Measurements from ENCODE around the gene OR10H1. TPM values are rescaled to one million over a fixed set of nuclear protein-coding genes. Genes with fewer than 3 reads are reported as not detected.
A peak's percentile ranks its signal among the peaks of the same experiment; 100 is the strongest.
"Not testable (repeated sequence)": the region's sequence is repeated elsewhere in the genome, so short reads cannot be mapped to it uniquely, and the experiment has no call there.

The OR10H1 gene
- total and polyA plus RNA-seq, 9 of the 15 experiments (the other 6 are each of a cell fraction or from before 2014, with no cell fraction given), result not detected

- TF ChIP-seq, protein P1, sequence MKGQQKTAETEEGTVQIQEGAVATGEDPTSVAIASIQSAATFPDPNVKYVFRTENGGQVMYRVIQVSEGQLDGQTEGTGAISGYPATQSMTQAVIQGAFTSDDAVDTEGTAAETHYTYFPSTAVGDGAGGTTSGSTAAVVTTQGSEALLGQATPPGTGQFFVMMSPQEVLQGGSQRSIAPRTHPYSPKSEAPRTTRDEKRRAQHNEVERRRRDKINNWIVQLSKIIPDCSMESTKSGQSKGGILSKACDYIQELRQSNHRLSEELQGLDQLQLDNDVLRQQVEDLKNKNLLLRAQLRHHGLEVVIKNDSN (CRISPR knock-in tag; IDR thresholded peaks at IDR 0.05), result 0 out of 2 replicates have a peak, but pooled peaks have one; percentile 25
- TF ChIP-seq ZNF197 (CRISPR knock-in tag; IDR thresholded peaks at IDR 0.05; ENCODE audit: low read depth), result 0 out of 2 replicates have a peak, but pooled peaks have one; percentile 38
- TF ChIP-seq, protein P2, sequence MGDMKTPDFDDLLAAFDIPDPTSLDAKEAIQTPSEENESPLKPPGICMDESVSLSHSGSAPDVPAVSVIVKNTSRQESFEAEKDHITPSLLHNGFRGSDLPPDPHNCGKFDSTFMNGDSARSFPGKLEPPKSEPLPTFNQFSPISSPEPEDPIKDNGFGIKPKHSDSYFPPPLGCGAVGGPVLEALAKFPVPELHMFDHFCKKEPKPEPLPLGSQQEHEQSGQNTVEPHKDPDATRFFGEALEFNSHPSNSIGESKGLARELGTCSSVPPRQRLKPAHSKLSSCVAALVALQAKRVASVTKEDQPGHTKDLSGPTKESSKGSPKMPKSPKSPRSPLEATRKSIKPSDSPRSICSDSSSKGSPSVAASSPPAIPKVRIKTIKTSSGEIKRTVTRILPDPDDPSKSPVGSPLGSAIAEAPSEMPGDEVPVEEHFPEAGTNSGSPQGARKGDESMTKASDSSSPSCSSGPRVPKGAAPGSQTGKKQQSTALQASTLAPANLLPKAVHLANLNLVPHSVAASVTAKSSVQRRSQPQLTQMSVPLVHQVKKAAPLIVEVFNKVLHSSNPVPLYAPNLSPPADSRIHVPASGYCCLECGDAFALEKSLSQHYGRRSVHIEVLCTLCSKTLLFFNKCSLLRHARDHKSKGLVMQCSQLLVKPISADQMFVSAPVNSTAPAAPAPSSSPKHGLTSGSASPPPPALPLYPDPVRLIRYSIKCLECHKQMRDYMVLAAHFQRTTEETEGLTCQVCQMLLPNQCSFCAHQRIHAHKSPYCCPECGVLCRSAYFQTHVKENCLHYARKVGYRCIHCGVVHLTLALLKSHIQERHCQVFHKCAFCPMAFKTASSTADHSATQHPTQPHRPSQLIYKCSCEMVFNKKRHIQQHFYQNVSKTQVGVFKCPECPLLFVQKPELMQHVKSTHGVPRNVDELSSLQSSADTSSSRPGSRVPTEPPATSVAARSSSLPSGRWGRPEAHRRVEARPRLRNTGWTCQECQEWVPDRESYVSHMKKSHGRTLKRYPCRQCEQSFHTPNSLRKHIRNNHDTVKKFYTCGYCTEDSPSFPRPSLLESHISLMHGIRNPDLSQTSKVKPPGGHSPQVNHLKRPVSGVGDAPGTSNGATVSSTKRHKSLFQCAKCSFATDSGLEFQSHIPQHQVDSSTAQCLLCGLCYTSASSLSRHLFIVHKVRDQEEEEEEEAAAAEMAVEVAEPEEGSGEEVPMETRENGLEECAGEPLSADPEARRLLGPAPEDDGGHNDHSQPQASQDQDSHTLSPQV (IDR thresholded peaks at IDR 0.05), result peak; percentile 59
- TF ChIP-seq BRD9 (IDR thresholded peaks at IDR 0.05; ENCODE audit: low read depth, partially characterized antibody), result peak; percentile 56
- TF ChIP-seq HLTF (IDR thresholded peaks at IDR 0.05), result peak; percentile 38; the same call in 1 of the 2 replicates
- TF ChIP-seq ZNF766 (CRISPR knock-in tag; conservative IDR thresholded peaks at IDR 0.05), result peak; percentile 61; the same call in 1 of the 2 replicates
- TF ChIP-seq SRF (CRISPR knock-in tag; IDR thresholded peaks at IDR 0.05), result 0 out of 4 replicates have a peak, but pooled peaks of 1 of the 2 experiments have one; percentile 17
- TF ChIP-seq ZNF584 (CRISPR knock-in tag; IDR thresholded peaks at IDR 0.05; ENCODE audit: low read depth), result 0 out of 2 replicates have a peak, but pooled peaks have one; percentile 12
- TF ChIP-seq ZEB2 (IDR thresholded peaks at IDR 0.05), result peak; percentile 90
- peak; percentile 68 for TF ChIP-seq MEIS2 (IDR thresholded peaks at IDR 0.05; ENCODE audit: partially characterized antibody)
- TF ChIP-seq NBN (IDR thresholded peaks at IDR 0.05; ENCODE audit: low read depth), result 0 out of 2 replicates have a peak, but pooled peaks have one; percentile 17
- 0 out of 2 replicates have a peak, but pooled peaks have one; percentile 10 for TF ChIP-seq TAF7 (tag; IDR thresholded peaks at IDR 0.05)
- TF ChIP-seq HDGF (IDR thresholded peaks at IDR 0.05), result peak; percentile 97
- TF ChIP-seq BHLHE40 (IDR thresholded peaks at IDR 0.05; ENCODE audit: low read length), result 0 out of 2 replicates have a peak, but pooled peaks have one; percentile 29
- TF ChIP-seq, protein P3, sequence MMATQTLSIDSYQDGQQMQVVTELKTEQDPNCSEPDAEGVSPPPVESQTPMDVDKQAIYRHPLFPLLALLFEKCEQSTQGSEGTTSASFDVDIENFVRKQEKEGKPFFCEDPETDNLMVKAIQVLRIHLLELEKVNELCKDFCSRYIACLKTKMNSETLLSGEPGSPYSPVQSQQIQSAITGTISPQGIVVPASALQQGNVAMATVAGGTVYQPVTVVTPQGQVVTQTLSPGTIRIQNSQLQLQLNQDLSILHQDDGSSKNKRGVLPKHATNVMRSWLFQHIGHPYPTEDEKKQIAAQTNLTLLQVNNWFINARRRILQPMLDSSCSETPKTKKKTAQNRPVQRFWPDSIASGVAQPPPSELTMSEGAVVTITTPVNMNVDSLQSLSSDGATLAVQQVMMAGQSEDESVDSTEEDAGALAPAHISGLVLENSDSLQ (IDR thresholded peaks at IDR 0.05), result peak; percentile 77
- 0 out of 2 replicates have a peak, but pooled peaks have one; percentile 12 for TF ChIP-seq MYNN (IDR thresholded peaks at IDR 0.05)
- not testable (repeated sequence) for TF ChIP-seq MYNN, NR4A1 (CRISPR knock-in tag; IDR thresholded peaks at IDR 0.05)
- TF ChIP-seq ARID1B (IDR thresholded peaks at IDR 0.05), result peak; percentile 66
- TF ChIP-seq HEY1 (CRISPR knock-in tag; IDR thresholded peaks at IDR 0.05; ENCODE audit: borderline replicate concordance), result 0 out of 2 replicates have a peak, but pooled peaks have one; percentile 32
- TF ChIP-seq EHMT2 (IDR thresholded peaks at IDR 0.05), result peak; percentile 73
- TF ChIP-seq SUPT5H (IDR thresholded peaks at IDR 0.05), result peak; percentile 17; the same call in 1 of the 2 replicates
- TF ChIP-seq NR4A1 (tag; IDR thresholded peaks at IDR 0.05), result 0 out of 2 replicates have a peak, but pooled peaks have one; percentile 33
- 0 out of 2 replicates have a peak, but pooled peaks have one; percentile 34 for TF ChIP-seq FOXK1 (CRISPR knock-in tag; IDR thresholded peaks at IDR 0.05; ENCODE audit: borderline replicate concordance)
These were observed 20.3 kb upstream of the OR10H1 start (continued) for GRCh38 chr19:15835565-15836329.
